ENCODE results near the gene ADAM33. TPM values are rescaled to one million over a fixed set of nuclear protein-coding genes. Genes with fewer than 3 reads are reported as not detected.

ADAM33 gene
- total and polyA plus RNA-seq, 2 of the 8 experiments (the other 6 are each of a cell fraction or from before 2014, with no cell fraction given): 4.2 to 6.0 TPM

DNA sequence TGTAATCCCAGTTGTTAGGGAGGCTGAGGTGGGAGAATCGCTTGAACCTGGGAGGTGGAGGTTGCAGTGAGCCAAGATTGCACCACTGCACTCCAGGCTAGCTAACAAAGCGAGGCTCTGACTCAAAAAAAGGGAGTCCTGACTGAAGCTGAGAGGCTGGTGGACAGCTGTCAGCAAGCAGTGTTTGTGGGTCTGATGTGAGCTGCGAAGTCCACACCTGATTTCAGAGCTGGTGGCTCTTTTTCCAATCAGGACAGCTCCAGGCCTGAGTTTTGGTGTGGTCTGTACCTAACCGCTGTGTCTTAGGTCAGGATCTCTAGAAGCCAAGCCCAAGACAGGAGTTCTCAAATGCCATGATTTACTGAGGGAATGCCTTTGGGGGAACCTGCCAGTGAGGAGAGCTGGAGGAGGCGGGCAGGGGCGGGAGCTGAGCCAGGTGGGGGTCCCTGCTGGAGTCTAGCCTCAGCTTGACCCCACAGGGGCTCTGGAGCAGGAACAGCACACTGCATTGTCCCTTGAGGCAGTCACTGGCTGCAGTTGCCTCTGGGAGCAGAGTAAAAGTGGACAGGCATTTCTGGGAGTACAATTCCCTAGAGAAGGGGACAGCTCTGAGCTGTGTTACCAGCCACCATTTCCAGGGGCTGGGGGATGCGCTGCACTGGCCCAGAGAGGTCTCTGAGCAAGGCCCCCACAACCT, 23.6 kb downstream of the ADAM33 start:
- ChIA-PET CTCF (ENCODE audit: partially characterized antibody) (interaction anchor here (0.6 to 5.3 kb wide), 12 partner anchors 8 to 1702 kb away, joined by 3 to 28 read pairs (median 4); no protein-coding TSS in a partner anchor), POLR2A (ENCODE audit: partially characterized antibody) (interaction anchor here (0.6 kb wide), 1 partner anchor 10 kb away, joined by 3 read pairs; no protein-coding TSS in a partner anchor)
- H3K23me2 ChIP-seq (ENCODE audit: low read depth, low read length): peaks cover 2% of the 10 kb centered on the region; the same call in 1 of the 2 replicates
- H2AFZ ChIP-seq (ENCODE audit: low read length): no peak overlapping the region
- H3K4me3 ChIP-seq (ENCODE audit: extremely low read depth in 1 of 4, insufficient read depth in 2 of 4, low read depth in 3 of 4, low read length in 4 of 4): no peak overlapping the region
- no peak overlapping the region for H2BK20ac ChIP-seq (ENCODE audit: low read length)
- H2BK120ac ChIP-seq (replicated peaks; ENCODE audit: low read depth, low read length): no peak overlapping the region
- H4K5ac ChIP-seq (ENCODE audit: insufficient read length, low read depth, low read length): no peak overlapping the region
- no peak overlapping the region for H3K18ac ChIP-seq (ENCODE audit: extremely low read depth, low read length)
- H2BK15ac ChIP-seq (ENCODE audit: low read length): no peak overlapping the region
- no peak overlapping the region for H3K14ac ChIP-seq (ENCODE audit: insufficient read length)
- no peak overlapping the region for H2BK12ac ChIP-seq (ENCODE audit: low read depth, low read length)
- H3K9ac ChIP-seq (replicated peaks in 1 of 4; ENCODE audit: extremely low read depth in 1 of 4, low read depth in 3 of 4, low read length in 3 of 4): no peak overlapping the region; a peak in 1 of 7 replicates
- FAIRE-seq (no peak), DNase-seq (ENCODE audit: low read depth in 1 of 2, low spot score in 2 of 2) (no peak)
- no peak overlapping the region for H2AK5ac ChIP-seq (ENCODE audit: low read depth, low read length)
- WGBS, 2 experiments (ENCODE audit: extremely low coverage in 1 of 2, insufficient coverage in 1 of 2, insufficient read length in 1 of 2, insufficient replicate concordance in 2 of 2, low coverage in 1 of 2, low lambda C conversion rate in 2 of 2, missing lambda C conversion rate in 1 of 2): 97% methylated on average over 7 of the region's 7 CpGs; no CpG with 5 or more reads in 1 of the 2 experiments
- H4K91ac ChIP-seq (replicated peaks; ENCODE audit: insufficient read length, low read length): no peak overlapping the region
- no peak overlapping the region for H3K56ac ChIP-seq (replicated peaks; ENCODE audit: insufficient read length, low read depth, low read length)
- H3K27ac ChIP-seq (ENCODE audit: low read depth, low read length): no peak overlapping the region
- H3K23ac ChIP-seq (ENCODE audit: insufficient read length): no peak overlapping the region
- H3K79me2 ChIP-seq (ENCODE audit: control insufficient read depth in 1 of 2, insufficient read depth in 2 of 2, low read length in 2 of 2): no peaks in the 10 kb centered on the region
- no peak overlapping the region for H3K4me2 ChIP-seq (ENCODE audit: insufficient read depth in 1 of 2, low read depth in 2 of 2, low read length in 2 of 2)
- peaks cover 0 to 2% (median 0%) of the 10 kb centered on the region in 4 experiments; a peak in 1 of 7 replicates for H3K27me3 ChIP-seq (replicated peaks in 1 of 4; ENCODE audit: control insufficient read depth in 3 of 4, extremely low read depth in 1 of 4, insufficient read depth in 3 of 4, low read length in 3 of 4)
- H4K8ac ChIP-seq (ENCODE audit: extremely low read depth, insufficient read depth, low read length): peak overlapping the region; percentile 57; the same call in 1 of the 2 replicates
- peaks cover 0 to 5% (median 0%) of the 10 kb centered on the region in 4 experiments; a peak in 1 of 8 replicates for H3K36me3 ChIP-seq (ENCODE audit: control insufficient read depth in 2 of 4, insufficient read depth in 4 of 4, low read length in 3 of 4)
- peaks cover 0 to 2% of the 10 kb centered on the region in 2 experiments for H4K20me1 ChIP-seq (replicated peaks in 1 of 2; ENCODE audit: control insufficient read depth in 1 of 2, insufficient read depth in 2 of 2, low read length in 2 of 2)
- H3K79me1 ChIP-seq (ENCODE audit: low read depth, low read length): no peaks in the 10 kb centered on the region
- peaks cover 0 to 17% of the 10 kb centered on the region in 2 experiments; a peak in 2 of 4 replicates for H3K9me3 ChIP-seq (ENCODE audit: insufficient read depth in 2 of 2, low read depth in 1 of 2, low read length in 1 of 2)
- H2BK5ac ChIP-seq (ENCODE audit: low read depth, low read length): no peak overlapping the region
- H3K4me1 ChIP-seq (replicated peaks in 1 of 4; ENCODE audit: control insufficient read depth in 3 of 4, insufficient read depth in 4 of 4, low read length in 3 of 4): peaks cover 0 to under 1% (median 0%) of the 10 kb centered on the region in 4 experiments; a peak in 1 of 7 replicates
- H3K4ac ChIP-seq (replicated peaks; ENCODE audit: insufficient read length, low read depth, low read length): no peak overlapping the region
- TF ChIP-seq RFX5 (IDR thresholded peaks at IDR 0.05; ENCODE audit: borderline replicate concordance, low read depth, low read length) (no peak), CHD2 (IDR thresholded peaks at IDR 0.05; ENCODE audit: low read length) (no peak), SUZ12 (IDR thresholded peaks at IDR 0.05; ENCODE audit: low read length) (no peak), JUND (IDR thresholded peaks at IDR 0.05; ENCODE audit: low read length) (no peak), CTBP2 (IDR thresholded peaks at IDR 0.05; ENCODE audit: borderline replicate concordance, insufficient read depth, insufficient read length, low read length) (no peak), BACH1 (IDR thresholded peaks at IDR 0.05; ENCODE audit: low read length) (no peak), CBX8 (IDR thresholded peaks at IDR 0.05; ENCODE audit: borderline replicate concordance, low read depth, low read length) (no peak), RXRA (IDR thresholded peaks at IDR 0.05; ENCODE audit: insufficient read depth, low read depth, low read length) (no peak), POLR2AphosphoS5 (IDR thresholded peaks at IDR 0.05; ENCODE audit: low read depth, low read length) (no peak), RAD21 (IDR thresholded peaks at IDR 0.05 in 1 of 2, conservative IDR thresholded peaks at IDR 0.05 in 1 of 2; ENCODE audit: low read depth in 2 of 2, low read length in 2 of 2) (no peak)
- TF ChIP-seq, protein P1, sequence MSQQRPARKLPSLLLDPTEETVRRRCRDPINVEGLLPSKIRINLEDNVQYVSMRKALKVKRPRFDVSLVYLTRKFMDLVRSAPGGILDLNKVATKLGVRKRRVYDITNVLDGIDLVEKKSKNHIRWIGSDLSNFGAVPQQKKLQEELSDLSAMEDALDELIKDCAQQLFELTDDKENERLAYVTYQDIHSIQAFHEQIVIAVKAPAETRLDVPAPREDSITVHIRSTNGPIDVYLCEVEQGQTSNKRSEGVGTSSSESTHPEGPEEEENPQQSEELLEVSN (IDR thresholded peaks at IDR 0.05): no peak

Data from H1 (cell line).